Fibroblast of upper back skin (primary cell): ENCODE results near the gene UBE2E3.
"Not testable (repeated sequence)": the region's sequence is repeated elsewhere in the genome, so short reads cannot be mapped to it uniquely, and the experiment has no call there.

ENCODE experiments used
- DNase-seq: peaks from one replicate; pipeline ENCODE4 v3.0.0-alpha.2; 2013

Gene UBE2E3

DNA sequence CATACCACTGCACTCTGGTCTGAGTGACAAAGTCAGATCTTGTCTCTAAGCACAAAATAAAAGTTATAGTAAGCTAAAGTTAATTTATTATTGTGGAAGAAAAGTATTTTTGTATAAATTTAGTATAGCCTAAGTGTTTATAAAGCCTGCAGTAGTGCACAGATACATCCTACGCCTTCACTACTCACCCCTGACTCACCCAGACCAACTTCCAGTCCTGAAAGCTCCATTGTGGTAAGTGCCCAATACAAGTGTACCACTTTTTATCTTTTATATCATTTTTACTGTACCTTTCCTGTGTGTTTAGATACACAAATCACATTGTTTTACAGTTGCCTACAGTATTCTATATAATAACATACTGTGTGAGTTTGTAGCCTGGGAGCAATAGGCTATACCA, 57.5 kb downstream of the UBE2E3 start:
- DNase-seq: peak; percentile 11

DNA sequence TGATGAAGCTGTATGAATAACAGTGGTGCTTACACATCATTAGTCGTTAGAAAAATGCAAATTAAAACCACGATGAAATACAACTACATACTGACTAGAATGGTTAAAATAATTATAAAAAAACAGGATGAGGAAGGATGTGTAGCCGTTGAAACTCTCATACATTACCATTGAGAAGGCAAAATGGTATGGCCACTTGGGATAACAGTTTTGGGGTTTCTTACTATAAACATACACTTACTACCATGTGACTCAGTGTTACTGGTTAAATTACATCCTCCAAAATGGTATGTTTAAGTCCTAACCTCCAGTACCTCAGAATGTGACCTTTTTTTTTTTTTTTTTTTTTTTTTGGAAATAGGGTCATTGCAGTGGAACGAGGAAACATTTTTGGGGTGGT, 58.4 kb downstream of the UBE2E3 start:
- no peak for DNase-seq

DNA sequence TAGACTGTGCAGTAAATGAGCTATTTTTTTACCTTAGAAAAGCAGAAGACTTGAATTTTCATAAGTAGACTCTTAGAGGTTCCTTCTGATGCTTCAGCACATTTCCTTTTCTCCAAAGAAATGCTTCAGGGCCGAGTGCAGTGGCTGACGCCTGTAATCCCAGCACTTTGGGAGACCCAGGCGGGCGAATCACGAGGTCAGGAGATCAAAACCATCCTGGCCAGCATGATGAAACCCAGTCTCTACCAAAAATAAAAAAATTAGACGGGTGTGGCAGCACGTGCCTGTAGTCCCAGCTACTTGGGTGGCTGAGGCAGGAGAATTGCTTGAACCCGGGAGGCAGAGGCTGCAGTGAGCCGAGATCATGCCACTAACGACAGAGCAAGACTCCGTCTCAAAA, 60.4 kb downstream of the UBE2E3 start:
- DNase-seq: not testable (repeated sequence)

DNA sequence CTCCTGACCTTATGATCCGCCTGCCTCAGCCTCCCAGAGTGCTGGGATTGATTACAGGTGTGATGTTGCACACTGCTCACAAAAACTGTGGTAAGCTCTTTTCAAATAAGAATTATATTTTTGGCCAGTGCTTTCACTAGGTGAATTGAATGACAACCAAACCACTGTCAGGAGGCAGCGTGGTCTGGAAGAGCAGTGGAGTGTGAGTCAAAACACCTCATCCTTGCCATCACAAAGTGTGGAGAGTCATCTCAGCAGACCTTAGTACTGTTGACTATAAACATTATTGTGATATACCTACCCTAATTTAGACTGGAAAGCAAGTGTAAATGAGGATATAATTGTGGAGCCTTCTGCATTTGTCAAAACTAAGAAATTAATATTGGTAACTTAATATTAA, 61.3 kb downstream of the UBE2E3 start:
- no peak for DNase-seq

DNA sequence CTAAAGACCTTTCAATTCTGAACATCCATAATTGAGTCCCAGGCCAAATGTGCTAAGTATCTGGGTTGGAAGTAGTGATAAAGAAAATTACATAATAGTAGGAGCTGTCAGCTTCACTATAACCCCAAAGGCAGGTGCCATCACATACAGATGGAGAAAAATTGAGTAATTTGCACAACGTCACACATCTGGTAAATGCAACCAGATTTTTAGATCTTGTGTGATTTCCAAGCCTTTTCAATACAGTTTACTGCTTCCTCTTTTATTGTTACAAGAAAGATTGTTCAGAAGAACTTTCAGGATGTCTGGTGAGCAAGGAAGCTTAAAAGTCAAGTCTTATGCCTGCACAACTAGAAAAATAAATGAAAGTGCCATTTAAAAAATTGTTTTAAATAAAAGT, 62.3 kb downstream of the UBE2E3 start:
- no peak for DNase-seq

DNA sequence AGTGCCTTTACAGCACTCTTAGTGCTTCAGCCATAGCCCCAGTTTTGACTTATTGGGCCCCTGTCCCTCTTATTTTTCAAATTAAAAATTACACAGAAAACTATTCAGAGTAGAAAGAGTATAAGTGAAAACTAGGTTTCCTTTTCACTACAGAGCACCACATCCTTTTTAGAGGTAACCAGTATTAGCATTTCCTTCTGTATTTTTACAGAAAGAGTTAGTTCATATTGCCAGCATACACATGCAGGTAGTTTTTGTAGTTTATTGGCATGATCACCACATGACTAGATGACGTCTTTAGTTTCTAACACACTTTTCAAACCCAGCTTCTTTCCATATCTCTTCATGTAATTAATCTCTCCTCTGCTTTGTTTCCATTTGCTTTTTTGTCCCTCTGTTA, 66.4 kb downstream of the UBE2E3 start:
- DNase-seq: no peak

DNA sequence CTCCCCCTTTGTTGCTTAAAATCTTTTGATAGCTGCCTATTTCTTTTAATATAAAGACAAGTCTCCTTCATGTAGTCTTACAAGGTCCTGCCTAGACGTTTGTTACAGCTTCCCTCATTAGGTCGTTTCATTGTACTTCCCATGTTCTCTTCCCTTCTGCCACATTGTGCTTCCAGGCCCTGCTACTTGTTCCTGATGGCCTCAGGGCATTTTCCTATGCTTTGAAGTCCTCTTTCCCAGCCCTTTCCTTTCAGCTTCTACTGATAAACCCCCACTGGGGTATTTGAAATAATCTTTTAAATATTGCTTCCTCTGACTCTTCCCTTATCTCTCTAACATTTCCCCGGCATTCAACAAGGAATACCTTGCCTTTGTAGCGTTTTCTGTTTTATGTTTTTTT, 67.4 kb downstream of the UBE2E3 start:
- DNase-seq: no peak

DNA sequence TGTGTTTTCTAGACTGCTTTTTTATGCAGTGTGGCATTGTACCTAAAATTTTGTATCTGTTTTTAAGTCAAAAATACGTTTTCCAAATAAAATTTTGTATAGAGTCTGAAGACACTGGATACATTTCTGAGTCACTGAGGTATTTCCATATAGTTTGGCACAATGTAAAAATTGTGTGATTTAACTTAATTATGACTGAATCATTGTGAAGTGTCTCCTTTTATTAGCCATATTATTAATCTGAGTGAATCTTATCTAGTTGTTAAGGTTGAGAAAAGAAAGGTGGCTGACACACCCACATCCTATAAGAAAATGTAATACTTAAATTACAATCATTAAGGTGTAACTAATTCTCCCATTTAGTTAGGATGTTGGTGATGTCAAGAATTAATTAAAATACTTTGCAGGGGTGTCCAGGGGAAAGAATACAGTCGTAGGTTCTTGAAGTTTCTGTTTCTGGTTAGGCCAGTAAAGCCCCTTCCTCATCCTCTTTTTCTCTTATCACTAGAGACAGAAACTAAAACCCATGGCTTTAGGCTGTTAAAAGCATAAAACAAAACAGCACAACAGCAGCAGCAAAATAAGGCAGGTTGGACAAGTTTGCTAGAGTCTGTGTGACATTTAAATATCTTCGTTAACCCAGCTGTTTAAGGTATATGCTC, 71.6 kb downstream of the UBE2E3 start:
- DNase-seq: no peak

DNA sequence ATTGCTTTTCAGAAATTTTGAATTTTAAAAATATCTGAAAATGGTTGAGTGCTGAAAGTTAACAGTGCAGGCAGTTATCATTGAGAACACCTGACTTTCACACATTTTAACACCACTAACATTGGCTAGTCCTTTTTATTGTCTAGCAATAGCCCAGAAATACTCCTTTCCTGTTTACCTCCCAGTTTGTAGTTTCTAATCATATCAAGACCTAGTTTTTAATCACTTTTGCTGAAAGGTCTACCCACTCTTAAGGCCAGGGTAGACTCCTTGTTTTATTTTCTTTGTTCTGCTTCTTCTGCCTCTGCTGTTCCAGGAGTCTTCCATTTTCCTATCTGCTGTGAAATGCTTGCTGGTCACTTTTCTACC, 72.1 kb downstream of the UBE2E3 start:
- DNase-seq: no peak

DNA sequence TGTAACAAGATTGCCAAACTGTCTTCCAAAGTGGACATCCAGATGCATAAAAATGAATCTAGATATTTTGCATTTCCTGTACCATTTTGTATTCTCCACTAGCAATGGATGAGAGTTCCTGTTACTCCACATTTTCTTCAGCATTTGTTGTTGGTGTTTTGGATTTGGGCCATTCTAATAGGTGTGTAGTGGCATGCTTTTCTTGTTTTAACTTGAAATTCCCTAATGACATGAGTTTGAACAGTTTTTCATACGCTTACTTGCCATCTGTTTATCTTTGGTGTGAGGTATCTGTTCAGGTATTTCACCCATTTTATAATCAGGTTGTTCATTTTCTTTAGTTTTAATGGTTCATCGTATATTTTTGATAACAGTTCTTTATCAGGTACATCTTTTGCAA, 73.9 kb downstream of the UBE2E3 start:
- DNase-seq: no peak

DNA sequence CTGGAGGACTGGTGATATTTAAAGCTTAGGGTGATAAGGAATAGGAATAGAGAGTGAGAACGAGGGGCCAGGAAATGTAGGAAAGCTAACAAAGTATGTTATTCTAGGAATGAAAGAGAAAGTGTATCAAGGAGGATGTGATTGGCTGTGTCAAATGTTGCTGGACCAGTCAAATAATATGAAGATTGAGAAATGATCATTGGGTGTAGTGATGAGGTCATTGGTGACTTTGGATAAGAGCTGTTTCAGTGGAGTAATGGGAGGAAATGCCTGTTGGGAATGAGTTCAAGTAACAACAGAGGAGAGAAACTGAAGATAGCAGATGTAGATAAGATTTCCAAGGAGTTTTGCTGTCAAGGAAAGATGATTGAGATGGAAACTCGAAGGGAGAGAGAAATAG, 74.4 kb downstream of the UBE2E3 start:
- no peak for DNase-seq

DNA sequence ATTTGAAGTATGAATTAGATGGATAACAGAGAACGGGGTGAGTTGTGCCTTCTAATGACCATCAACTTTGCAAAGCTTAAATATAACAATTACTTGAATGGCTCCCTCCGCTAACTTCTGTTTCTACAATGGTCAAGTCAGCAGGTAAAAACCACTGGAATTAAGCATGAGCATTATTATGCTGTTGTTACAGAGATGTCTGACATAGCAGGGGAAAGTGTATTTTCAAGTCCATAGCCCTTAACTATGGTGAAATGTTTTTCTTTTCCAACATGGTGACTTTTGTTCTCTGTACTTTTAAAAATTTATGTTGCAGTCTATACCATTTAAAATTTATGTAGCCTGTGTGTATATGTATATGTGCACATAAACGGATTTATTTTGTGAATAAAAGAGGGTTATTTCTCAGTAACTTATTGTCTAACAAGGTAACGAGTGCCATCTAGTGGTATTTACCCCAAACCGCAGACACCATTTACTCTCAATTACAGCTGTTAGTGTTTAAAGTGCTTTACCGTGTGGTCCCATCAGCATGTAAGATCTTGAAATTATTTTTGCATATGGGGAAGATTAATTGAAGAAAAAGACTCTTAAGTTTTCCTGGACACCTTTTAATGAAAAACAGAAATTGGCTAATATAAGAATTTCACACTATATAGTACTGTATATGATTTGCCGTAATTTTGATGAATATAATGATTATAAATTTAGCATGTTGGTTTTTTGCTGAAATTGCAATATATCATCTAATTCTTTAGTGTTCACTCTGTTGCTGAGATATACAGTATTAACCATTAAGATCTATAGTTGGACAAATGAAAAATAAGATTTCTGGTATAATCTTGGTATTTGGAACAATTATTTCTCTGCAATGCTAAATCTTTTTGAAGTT, 78.2 kb downstream of the UBE2E3 start:
- DNase-seq: peak; percentile 34

DNA sequence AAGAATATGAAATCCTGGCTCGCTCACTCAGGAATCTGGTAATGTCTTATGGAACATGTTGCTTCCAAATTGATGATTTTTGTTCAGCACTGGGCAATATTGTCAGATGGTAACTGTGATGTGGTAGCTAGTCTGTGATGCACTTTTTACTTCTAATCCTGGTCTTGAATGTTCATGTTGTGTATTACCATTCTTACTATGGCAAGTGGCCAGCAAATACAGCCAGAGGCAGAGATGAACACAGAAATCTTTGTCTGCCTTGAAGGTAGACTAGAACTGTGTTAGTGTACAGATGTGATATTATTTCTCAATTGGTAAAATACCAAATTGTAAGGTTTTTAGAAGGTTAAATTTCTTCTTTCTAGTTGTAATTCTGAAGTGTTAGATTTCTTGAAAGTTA, 83.3 kb downstream of the UBE2E3 start:
- DNase-seq: no peak

DNA sequence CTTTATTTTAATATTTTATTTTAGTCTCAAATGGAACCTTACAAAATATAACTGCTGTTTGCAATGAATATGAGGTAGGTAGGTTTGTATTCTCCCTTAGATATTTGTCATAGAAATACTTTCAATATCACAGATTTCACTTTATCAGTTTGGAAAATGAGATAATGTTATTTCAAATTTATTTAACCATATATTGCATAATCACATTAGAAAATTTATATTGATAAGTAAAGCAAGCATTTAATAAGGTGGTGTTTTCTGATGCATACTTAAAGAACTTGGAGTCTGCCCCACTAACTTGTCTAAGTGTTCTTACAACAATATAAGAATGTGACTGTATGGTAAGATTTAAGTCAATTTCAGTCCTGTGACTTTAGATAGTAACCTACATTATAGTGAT, 85.1 kb downstream of the UBE2E3 start:
- DNase-seq: no peak

DNA sequence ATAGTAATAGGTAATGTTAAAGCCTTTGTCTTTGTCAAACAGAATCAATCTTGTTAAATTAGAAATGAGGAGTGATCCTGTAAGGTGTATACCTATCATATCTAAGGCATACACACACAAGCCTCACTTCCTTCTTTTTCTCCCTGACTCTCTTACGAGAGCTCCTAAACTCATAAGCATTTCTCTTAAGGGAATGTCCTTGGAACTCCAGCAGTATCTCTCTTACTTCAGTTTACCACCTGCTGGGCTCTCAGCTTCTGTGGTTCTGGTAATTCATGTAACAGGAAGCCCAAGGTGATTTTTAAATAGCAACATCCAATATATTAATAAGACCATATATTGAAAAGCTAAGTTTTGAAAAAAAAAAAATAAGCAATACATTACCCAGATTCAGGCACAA, 85.9 kb downstream of the UBE2E3 start:
- DNase-seq: no peak

DNA sequence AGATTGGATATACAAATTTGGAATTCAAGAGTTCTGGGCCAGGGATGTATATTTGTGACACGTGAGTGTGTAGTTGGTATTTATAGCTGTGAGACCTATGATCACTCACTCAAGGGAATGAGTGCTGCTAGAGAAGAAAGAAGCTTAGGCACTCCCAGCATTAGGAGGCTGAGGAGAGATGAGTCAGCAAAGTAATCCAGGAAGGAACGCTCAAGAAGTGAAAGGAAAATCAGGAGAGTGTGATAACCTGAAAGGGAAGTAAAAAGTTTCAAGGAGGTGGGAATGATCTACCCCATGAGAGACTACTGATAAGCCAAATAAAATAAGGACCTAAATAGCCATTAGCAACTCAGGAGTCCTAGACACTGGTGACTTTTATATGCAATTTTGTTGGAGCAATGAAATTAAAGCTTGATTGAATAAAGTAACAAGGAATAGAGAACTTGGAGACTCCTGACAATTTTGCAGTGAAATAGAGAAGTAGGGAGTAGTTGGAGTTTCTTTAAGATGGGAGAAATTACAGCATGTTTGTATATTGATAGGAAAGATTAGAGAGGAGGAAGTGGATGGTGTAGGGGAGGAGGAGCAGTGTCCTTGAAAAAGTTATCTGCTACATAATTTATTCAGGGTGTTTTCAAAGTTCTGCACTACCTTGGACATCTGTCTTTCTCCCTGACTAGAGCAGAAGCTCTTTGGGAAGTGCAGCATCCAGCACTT, 89.9 kb downstream of the UBE2E3 start:
- peak; percentile 62 for DNase-seq

DNA sequence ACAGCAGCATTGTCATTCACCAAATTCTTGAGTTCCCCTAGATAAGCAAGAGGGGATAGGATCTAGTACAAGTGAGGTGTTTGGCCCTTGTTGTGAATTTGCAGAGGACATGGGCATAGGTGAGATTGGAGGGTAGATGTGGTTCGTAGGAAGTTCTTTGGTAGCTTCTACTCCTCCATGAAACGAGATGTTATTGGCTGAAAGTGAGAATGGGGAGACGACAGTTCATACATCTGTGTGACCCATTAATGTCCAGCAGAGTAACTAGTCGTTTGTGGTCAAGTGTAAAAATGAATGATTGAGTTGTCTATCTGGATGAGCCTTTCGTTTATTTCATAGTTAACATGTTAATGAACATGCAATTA, 90.4 kb downstream of the UBE2E3 start:
- DNase-seq: no peak

DNA sequence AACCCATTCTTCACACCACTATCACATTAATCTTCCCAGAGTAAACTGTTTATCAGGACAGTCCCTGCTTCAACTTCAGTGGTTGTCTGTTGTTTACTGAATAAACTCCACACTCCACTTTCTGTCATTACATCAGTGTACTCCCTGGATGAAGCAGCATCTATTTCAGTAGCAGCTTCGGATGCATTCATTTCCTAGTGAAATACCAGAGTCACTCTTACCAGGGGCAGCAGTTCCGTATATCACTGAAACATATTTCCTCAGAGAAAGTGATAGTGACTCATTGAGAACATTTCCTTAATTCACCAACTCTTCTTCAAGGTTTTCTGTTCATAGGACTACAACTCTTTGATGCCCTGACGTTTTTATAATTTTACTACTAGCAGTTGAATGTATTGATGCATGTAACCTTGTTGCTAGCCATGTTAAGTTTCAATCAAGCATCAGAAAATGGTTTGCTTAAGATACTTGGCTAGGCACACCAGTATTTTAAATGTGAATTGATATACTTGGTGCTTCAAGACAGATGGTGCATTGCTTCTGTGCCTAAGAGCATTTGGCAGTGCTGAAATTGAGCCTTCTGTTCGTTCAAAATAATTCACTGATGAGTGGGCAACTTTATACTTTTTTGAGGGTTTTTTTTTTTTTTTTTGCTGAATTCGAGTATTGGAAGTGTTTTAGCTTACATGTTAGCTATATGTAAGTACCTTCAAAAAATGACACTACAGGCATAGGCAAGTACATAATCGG, 92.3 kb downstream of the UBE2E3 start:
- peak; percentile 30 for DNase-seq

DNA sequence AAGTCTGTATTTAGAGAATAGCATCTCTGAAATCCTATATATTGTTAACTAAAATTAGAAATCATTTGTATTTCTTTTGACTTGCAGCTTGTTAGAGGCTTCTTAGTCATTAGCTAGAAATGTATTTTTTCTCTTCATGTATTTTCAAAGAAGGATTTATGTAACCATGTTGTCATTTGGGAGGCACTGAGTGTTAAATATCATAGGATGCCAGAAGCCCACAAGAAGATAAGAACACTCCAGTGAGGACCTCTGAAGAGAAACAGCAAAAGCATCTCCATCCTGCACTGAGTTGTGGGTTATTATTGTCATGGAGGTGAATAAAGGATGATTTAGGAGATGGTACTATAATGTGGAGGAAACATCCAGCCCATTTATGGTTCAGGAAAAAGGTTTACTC, 93.5 kb downstream of the UBE2E3 start:
- DNase-seq: peak; percentile 54

DNA sequence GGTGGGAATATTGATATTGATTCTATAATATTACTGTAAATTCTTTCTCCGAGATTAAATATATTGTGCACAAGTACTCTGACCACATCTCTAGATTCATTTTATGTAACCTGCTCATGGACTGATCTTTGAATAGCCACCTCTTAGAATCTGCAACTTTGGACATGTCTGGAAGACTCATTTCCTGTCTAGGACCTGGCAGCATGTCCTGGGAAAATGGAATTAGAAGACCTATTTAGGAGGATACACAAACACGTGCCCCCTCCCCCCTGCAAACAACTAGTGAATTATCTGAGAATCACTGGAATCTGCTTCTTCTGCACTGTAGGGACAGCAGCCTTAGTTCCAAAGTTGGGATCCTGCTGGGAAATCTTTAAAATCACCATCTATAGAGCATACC, 94.1 kb downstream of the UBE2E3 start:
- peak; percentile 17 for DNase-seq

DNA sequence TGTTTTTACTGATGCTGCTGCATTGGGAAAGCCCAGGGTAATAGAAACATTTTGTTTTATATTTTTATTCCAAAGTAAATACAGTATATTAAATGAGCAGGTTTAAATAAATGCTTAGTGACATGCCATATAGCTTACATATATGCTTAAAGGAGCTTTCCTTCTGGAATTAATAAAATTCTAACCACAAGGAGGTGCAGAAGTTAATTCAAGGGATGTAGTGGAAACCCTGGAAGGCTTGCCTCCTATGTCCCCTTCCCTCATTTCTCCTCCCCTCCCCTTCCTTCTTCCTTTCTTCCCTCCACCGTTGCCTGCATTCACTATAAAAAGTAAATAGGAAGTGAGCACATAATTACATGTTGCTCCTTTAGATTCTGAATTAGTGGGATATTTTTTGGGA, 96.3 kb downstream of the UBE2E3 start:
- DNase-seq: peak; percentile 55

DNA sequence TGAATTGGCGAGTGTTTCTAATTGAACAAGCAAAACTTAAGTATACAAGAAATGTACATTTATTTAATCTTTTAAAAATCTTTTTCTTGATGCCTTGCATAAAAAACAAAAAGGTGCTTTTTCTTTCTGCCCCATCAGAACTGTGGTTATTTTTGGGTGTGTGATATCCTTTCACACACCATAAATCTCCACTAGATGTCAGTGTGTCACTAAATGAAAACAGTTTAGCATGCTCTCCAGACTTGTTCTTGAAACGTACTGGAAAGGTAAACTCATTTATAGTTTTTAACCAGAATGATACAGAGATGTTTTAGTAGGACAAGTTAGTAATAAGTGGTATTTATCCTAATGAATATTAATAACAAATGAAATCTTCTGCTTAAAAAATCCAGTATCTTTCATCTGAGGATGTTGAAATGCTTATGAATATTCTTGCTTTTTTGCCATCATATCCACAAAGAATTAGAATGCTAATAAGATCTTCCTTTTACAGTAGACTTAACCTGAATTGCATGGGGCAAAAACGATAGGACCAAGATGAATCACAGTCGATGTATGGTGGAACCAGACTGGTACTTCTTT, 96.8 kb downstream of the UBE2E3 start:
- DNase-seq: peak; percentile 62

DNA sequence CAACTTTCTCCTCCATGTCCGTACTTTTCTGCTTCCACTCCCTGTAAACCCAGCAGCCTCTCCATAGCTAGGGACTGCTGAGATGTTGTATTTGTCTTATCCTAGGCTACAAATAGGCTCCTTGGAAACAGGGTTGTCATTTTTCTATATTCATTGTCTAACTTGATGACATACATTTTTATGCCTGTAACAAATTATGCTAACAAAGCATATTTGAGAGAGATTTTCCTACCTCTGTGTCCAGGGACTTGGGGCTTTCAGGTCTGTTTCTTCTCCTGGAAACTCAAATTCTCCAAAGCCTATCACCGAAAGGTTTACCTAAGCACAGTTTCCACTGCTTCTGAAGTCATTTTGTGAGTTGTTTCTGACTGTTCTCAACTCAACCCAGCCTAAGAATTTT, 102.7 kb downstream of the UBE2E3 start:
- DNase-seq: no peak
